ENCODE results near the gene HORMAD1. TPM values are rescaled to one million over a fixed set of nuclear protein-coding genes. Genes with fewer than 3 reads are reported as not detected.

Gene HORMAD1
- total and polyA plus RNA-seq, 2 donors (not counting 1 experiment from before 2014, with no cell fraction given): 0.94 to 2.1 TPM

- CTCF ChIA-PET: interaction anchor here (1.0 to 1.3 kb wide), 2 partner anchors 158 to 170 kb away, joined by 3 to 8 read pairs; no protein-coding TSS in a partner anchor
- Mint-ChIP-seq H3K27me3 (no peaks in the 10 kb centered on the region), H3K9me3 (ENCODE audit: insufficient read depth) (no peaks in the 10 kb centered on the region), H3K4me3 (peak overlapping the region; percentile 96), H3K4me1 (peaks cover 52% of the 10 kb centered on the region), H3K27ac (peak overlapping the region; percentile 97)
- Histone ChIP-seq H3K4me3 (ENCODE audit: control extremely low read depth in 1 of 5, extremely low read depth in 1 of 5, insufficient read depth in 1 of 5, low read depth in 2 of 5, low read length in 4 of 5) (peak overlapping the region; percentile 62 to 99 (median 80)), H3K36me3 (replicated peaks in 1 of 2; ENCODE audit: control extremely low read depth in 1 of 2, control insufficient read depth in 1 of 2, extremely low read depth in 1 of 2, insufficient read depth in 2 of 2, low read length in 1 of 2) (peaks cover 7 to 31% of the 10 kb centered on the region in 2 experiments), H3K4me2 (replicated peaks; ENCODE audit: low read depth, low read length, poor library complexity, severe bottlenecking) (peak overlapping the region; percentile 90), H3K4me1 (ENCODE audit: control insufficient read depth in 2 of 2, insufficient read depth in 2 of 2, low read length in 2 of 2) (peaks cover 44 to 47% of the 10 kb centered on the region in 2 donors), H3K9ac (ENCODE audit: low read length) (peak overlapping the region; percentile 83), H2AFZ (ENCODE audit: insufficient read depth, low read depth, low read length, poor library complexity, severe bottlenecking) (no peak overlapping the region), H3K9me3 (ENCODE audit: control extremely low read depth in 1 of 3, control insufficient read depth in 2 of 3, insufficient read depth in 1 of 3, low read length in 2 of 3) (no peaks in the 10 kb centered on the region), H3K79me2 (ENCODE audit: control insufficient read depth, insufficient read depth, low read length) (peaks cover 74% of the 10 kb centered on the region), H3K27ac (ENCODE audit: low read length in 2 of 2) (peak overlapping the region; percentile 85 to 97), H4K20me1 (ENCODE audit: control insufficient read depth, insufficient read depth, low read length, poor library complexity, severe bottlenecking) (peaks cover 13% of the 10 kb centered on the region), H3K27me3 (replicated peaks in 1 of 4; ENCODE audit: control extremely low read depth in 1 of 4, control insufficient read depth in 3 of 4, insufficient read depth in 4 of 4, low read length in 3 of 4) (no peaks in the 10 kb centered on the region)
- TF ChIP-seq EZH2 (IDR thresholded peaks at IDR 0.05; ENCODE audit: borderline replicate concordance, insufficient read depth, low read depth, low read length, poor library complexity, severe bottlenecking): no peak
- no peak for TF ChIP-seq CTCF (IDR thresholded peaks at IDR 0.05)
- 71% methylated on average over 1 of the region's 2 CpGs for WGBS (ENCODE audit: insufficient coverage)
- POLR2A ChIA-PET: interaction anchor here (0.6 kb wide), 1 partner anchor 186 kb away, joined by 6 read pairs; no protein-coding TSS in a partner anchor
- ATAC-seq (ENCODE audit: low read depth) (no peak), DNase-seq (peak; percentile 19)
- intact Hi-C loops (cut with micrococcal nuclease): loop anchor here (1.0 to 10.0 kb wide), 7 partner anchors 48 to 400 kb away; partner anchors contain the start of genes ARNT, ENSA, GOLPH3L and LYSMD1
These were observed 44.0 kb upstream of the HORMAD1 start for GRCh38 chr1:150764617-150765101.

GRCh38 chr1:150763018-150763417 lies 42.3 kb upstream of the HORMAD1 start:
- POLR2A ChIA-PET: interaction anchor here (0.6 kb wide), 1 partner anchor 211 kb away, joined by 4 read pairs; the partner anchor contains the start of gene CERS2
- no peak for DNase-seq
- no peaks in the 10 kb centered on the region for H3K27me3 Mint-ChIP-seq
- Histone ChIP-seq H4K20me1 (ENCODE audit: control insufficient read depth, insufficient read depth, low read length, poor library complexity, severe bottlenecking) (peaks cover 25% of the 10 kb centered on the region), H3K79me2 (ENCODE audit: control insufficient read depth, insufficient read depth, low read length) (peaks cover 90% of the 10 kb centered on the region), H3K36me3 (replicated peaks in 1 of 2; ENCODE audit: control extremely low read depth in 1 of 2, control insufficient read depth in 1 of 2, extremely low read depth in 1 of 2, insufficient read depth in 2 of 2, low read length in 1 of 2) (peaks cover 7 to 45% of the 10 kb centered on the region in 2 experiments), H3K27ac (ENCODE audit: low read length in 2 of 2) (peak overlapping the region in 1 of 2 donors; percentile 56), H3K4me3 (ENCODE audit: control extremely low read depth in 1 of 5, extremely low read depth in 1 of 5, insufficient read depth in 1 of 5, low read depth in 2 of 5, low read length in 4 of 5) (peak overlapping the region; percentile 3 to 99 (median 62)), H3K27me3 (replicated peaks in 1 of 4; ENCODE audit: control extremely low read depth in 1 of 4, control insufficient read depth in 3 of 4, insufficient read depth in 4 of 4, low read length in 3 of 4) (no peaks in the 10 kb centered on the region), H3K9me3 (ENCODE audit: control extremely low read depth in 1 of 3, control insufficient read depth in 2 of 3, insufficient read depth in 1 of 3, low read length in 2 of 3) (no peaks in the 10 kb centered on the region), H2AFZ (ENCODE audit: insufficient read depth, low read depth, low read length, poor library complexity, severe bottlenecking) (no peak overlapping the region), H3K4me1 (ENCODE audit: control insufficient read depth in 2 of 2, insufficient read depth in 2 of 2, low read length in 2 of 2) (peaks cover 45 to 49% of the 10 kb centered on the region in 2 donors), H3K9ac (ENCODE audit: low read length) (peak overlapping the region; percentile 83), H3K4me2 (replicated peaks; ENCODE audit: low read depth, low read length, poor library complexity, severe bottlenecking) (peak overlapping the region; percentile 90)
- peak overlapping the region; percentile 20 for H3K27ac Mint-ChIP-seq
- CTCF ChIA-PET: interaction anchor here (0.8 to 1.3 kb wide), 2 partner anchors 233 to 247 kb away, joined by 3 to 5 read pairs; no protein-coding TSS in a partner anchor
- peak overlapping the region; percentile 79 for H3K4me3 Mint-ChIP-seq
- WGBS (ENCODE audit: insufficient coverage): no CpG with 5 or more reads among the region's 3 CpGs
- H3K9me3 Mint-ChIP-seq (ENCODE audit: insufficient read depth): no peaks in the 10 kb centered on the region
- no peak for ATAC-seq (ENCODE audit: low read depth)
- TF ChIP-seq CTCF (IDR thresholded peaks at IDR 0.05) (no peak), EZH2 (IDR thresholded peaks at IDR 0.05; ENCODE audit: borderline replicate concordance, insufficient read depth, low read depth, low read length, poor library complexity, severe bottlenecking) (no peak)
- intact Hi-C loops (cut with micrococcal nuclease): loop anchor here (5.0 to 10.0 kb wide), 2 partner anchors 49 to 402 kb away; partner anchors contain the start of genes LYSMD1 and SCNM1
- H3K4me1 Mint-ChIP-seq: peaks cover 55% of the 10 kb centered on the region

Data from B cell (primary cell).